GM10266 (cell line): Measurements from ENCODE around the gene SYK.
A peak's percentile ranks its signal among the peaks of the same experiment; 100 is the strongest.

Experiments used
- DNase-seq: peaks from one replicate; pipeline ENCODE4 v3.0.0; 2012; ENCODE audit errors: extremely low spot score
- CTCF ChIP-seq: IDR thresholded peaks from 2 replicates; pipeline ENCODE4 v1.5.1; 2012; ENCODE audit warnings: mild to moderate bottlenecking, low read depth; ENCODE audit not compliant: control insufficient read depth, insufficient read depth; ENCODE audit errors: missing control alignments

Gene SYK

GRCh38 chr9:90890146-90890810, 88.7 kb downstream of the SYK start:
- no peak for DNase-seq
- TF ChIP-seq CTCF = no peak

GRCh38 chr9:90891308-90892040, 89.9 kb downstream of the SYK start:
- no peak for TF ChIP-seq CTCF
- DNase-seq = no peak

GRCh38 chr9:90892918-90893317, 91.3 kb downstream of the SYK start:
- TF ChIP-seq CTCF = no peak
- DNase-seq = no peak

- no peak for DNase-seq
- no peak for TF ChIP-seq CTCF
These were observed 92.1 kb downstream of the SYK start for GRCh38 chr9:90893706-90894105.

GRCh38 chr9:90894986-90895687, 93.5 kb downstream of the SYK start:
- peak; percentile 38 for TF ChIP-seq CTCF
- no peak for DNase-seq

- no peak for DNase-seq
- no peak for TF ChIP-seq CTCF
These were observed 94.2 kb downstream of the SYK start for GRCh38 chr9:90895786-90896185.

- no peak for TF ChIP-seq CTCF
- no peak for DNase-seq
These were observed 94.6 kb downstream of the SYK start for GRCh38 chr9:90896231-90896630.
